ENCODE data around the gene SUSD6.

- TF ChIP-seq CTCF (IDR thresholded peaks at IDR 0.05; ENCODE audit: low read depth, low read length) (no peak), EZH2phosphoT487 (IDR thresholded peaks at IDR 0.05; ENCODE audit: low read depth) (no peak)
Observed at GRCh38 chr14:69569859-69570258, 41.5 kb upstream of the SUSD6 start.

All from OCI-LY3 (cell line).